GM10266 (cell line): ENCODE data around the gene MPP3.

Source experiments
- DNase-seq: peaks from one replicate; pipeline ENCODE4 v3.0.0; 2012; ENCODE audit errors: extremely low spot score
- TF ChIP-seq, protein P1 (sequence below): IDR thresholded peaks from 2 replicates; pipeline ENCODE4 v1.5.1; 2012; ENCODE audit warnings: mild to moderate bottlenecking, low read depth; ENCODE audit not compliant: control insufficient read depth, insufficient read depth; ENCODE audit errors: missing control alignments

The MPP3 gene

GRCh38 chr17:43788540-43788939 lies 44.4 kb downstream of the MPP3 start:
- no peak for DNase-seq
- TF ChIP-seq, protein P1, sequence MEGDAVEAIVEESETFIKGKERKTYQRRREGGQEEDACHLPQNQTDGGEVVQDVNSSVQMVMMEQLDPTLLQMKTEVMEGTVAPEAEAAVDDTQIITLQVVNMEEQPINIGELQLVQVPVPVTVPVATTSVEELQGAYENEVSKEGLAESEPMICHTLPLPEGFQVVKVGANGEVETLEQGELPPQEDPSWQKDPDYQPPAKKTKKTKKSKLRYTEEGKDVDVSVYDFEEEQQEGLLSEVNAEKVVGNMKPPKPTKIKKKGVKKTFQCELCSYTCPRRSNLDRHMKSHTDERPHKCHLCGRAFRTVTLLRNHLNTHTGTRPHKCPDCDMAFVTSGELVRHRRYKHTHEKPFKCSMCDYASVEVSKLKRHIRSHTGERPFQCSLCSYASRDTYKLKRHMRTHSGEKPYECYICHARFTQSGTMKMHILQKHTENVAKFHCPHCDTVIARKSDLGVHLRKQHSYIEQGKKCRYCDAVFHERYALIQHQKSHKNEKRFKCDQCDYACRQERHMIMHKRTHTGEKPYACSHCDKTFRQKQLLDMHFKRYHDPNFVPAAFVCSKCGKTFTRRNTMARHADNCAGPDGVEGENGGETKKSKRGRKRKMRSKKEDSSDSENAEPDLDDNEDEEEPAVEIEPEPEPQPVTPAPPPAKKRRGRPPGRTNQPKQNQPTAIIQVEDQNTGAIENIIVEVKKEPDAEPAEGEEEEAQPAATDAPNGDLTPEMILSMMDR: no peak

DNA sequence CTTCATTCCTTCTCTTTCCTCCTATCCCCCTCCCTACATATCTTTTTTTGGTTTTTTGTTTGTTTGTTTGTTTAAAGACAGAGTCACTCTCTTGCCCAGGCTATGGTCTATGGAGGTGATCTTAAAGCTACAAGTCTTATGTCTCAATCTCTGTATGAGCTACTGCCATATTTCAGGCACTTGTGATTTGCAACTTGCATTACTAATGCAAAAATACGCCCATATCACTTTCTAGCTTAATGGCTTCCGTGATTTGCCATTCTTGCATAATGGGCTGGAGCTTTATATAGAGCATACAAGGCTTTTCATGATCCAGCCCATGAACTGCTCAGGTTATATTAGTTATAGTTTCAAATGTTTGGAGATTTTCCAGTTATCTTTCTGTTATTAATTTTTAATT lies 45.2 kb downstream of the MPP3 start:
- DNase-seq: no peak

GRCh38 chr17:43784628-43785101 lies 48.3 kb downstream of the MPP3 start:
- no peak for DNase-seq
- TF ChIP-seq, protein P1: no peak

More for the DNA sequence above, 45.2 kb downstream of the MPP3 start:
- TF ChIP-seq, protein P1: no peak

DNA sequence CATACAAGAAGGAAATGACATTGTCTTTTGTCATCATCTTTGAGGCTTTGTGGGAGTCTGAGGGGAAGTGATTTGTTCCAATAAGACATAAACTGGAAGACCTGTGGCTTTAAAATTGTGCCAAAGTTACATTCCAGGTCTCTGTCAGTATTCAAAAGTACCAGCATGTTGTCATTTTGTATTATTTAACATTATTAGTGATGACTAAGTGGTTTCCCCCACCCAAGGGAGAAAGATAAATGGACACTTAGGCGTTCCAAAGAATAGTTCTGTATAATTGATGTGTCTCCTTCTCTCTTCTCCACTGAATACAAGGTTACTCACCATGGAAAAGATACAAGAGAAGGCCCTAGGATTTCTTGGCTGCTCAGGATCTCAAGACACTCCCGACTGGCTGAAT lies 48.9 kb downstream of the MPP3 start:
- DNase-seq: no peak
- TF ChIP-seq, protein P1: no peak

- no peak for DNase-seq
These were observed 49.8 kb downstream of the MPP3 start for GRCh38 chr17:43782913-43783680.

GRCh38 chr17:43780135-43780534 lies 52.8 kb downstream of the MPP3 start, which contains the start of gene CFAP97D1:
CFAP97D1 (plus strand) TSS chr17:43780435; CDS start chr17:43780463, 28 bp downstream.
- DNase-seq: no peak
- TF ChIP-seq, protein P1: no peak

More at GRCh38 chr17:43782913-43783680, 49.8 kb downstream of the MPP3 start:
- TF ChIP-seq, protein P1: no peak
